ENCODE results near the gene VEZT. TPM values are rescaled to one million over a fixed set of nuclear protein-coding genes. Genes with fewer than 3 reads are reported as not detected.

Gene VEZT
- 10 to 100 TPM; 65.9 to 79.3 (median 74.6) TPM for polyA plus RNA-seq (ENCODE audit: insufficient read length in 3 of 3)
- long read RNA-seq, donor 1, full-length matches to known transcripts = 7 of 56 reads
- long read RNA-seq, donor 1, partial matches to known transcripts = 49 of 56 reads
- long read RNA-seq, donor 1, other reads (novel, unspliced or antisense) = 0 of 56 reads
- long read RNA-seq, donor 2, full-length matches to known transcripts = 4 of 75 reads
- long read RNA-seq, donor 2, partial matches to known transcripts = 71 of 75 reads
- long read RNA-seq, donor 2, other reads (novel, unspliced or antisense) = 0 of 75 reads
- long read RNA-seq, donor 3, partial matches to known transcripts = 55 of 59 reads
- long read RNA-seq, donor 3, other reads (novel, unspliced or antisense) = 0 of 59 reads
- long read RNA-seq, donor 4, full-length matches to known transcripts = 4 of 29 reads
- long read RNA-seq, donor 4, partial matches to known transcripts = 25 of 29 reads
- long read RNA-seq, donor 4, other reads (novel, unspliced or antisense) = 0 of 29 reads
- long read RNA-seq, donor 5, full-length matches to known transcripts = 5 of 26 reads
- long read RNA-seq, donor 5, partial matches to known transcripts = 21 of 26 reads
- long read RNA-seq, donor 5, other reads (novel, unspliced or antisense) = 0 of 26 reads
- long read RNA-seq, donor 6, full-length matches to known transcripts = 8 of 85 reads
- long read RNA-seq, donor 6, partial matches to known transcripts = 77 of 85 reads
- long read RNA-seq, donor 6, other reads (novel, unspliced or antisense) = 0 of 85 reads
- long read RNA-seq, donor 7, full-length matches to known transcripts = 14 of 42 reads
- long read RNA-seq, donor 7, partial matches to known transcripts = 28 of 42 reads
- long read RNA-seq, donor 7, other reads (novel, unspliced or antisense) = 0 of 42 reads
- long read RNA-seq, donor 8, partial matches to known transcripts = 9 of 11 reads
- long read RNA-seq, donor 8, other reads (novel, unspliced or antisense) = 0 of 11 reads
- long read RNA-seq, donor 9, partial matches to known transcripts = 93 of 97 reads
- long read RNA-seq, donor 9, other reads (novel, unspliced or antisense) = 0 of 97 reads
- long read RNA-seq, donor 10, full-length matches to known transcripts = 5 of 45 reads
- long read RNA-seq, donor 10, partial matches to known transcripts = 40 of 45 reads
- long read RNA-seq, donor 10, other reads (novel, unspliced or antisense) = 0 of 45 reads
- long read RNA-seq, donor 11, full-length matches to known transcripts = 8 of 20 reads
- long read RNA-seq, donor 11, partial matches to known transcripts = 12 of 20 reads
- long read RNA-seq, donor 11, other reads (novel, unspliced or antisense) = 0 of 20 reads
- long read RNA-seq, donor 12, full-length matches to known transcripts = 7 of 89 reads
- long read RNA-seq, donor 12, partial matches to known transcripts = 82 of 89 reads
- long read RNA-seq, donor 12, other reads (novel, unspliced or antisense) = 0 of 89 reads
- long read RNA-seq, donor 13, full-length matches to known transcripts = 5 of 15 reads
- long read RNA-seq, donor 13, partial matches to known transcripts = 10 of 15 reads
- long read RNA-seq, donor 13, other reads (novel, unspliced or antisense) = 0 of 15 reads
- long read RNA-seq, donor 14 = 0 reads
- long read RNA-seq, donor 15, full-length matches to known transcripts = 14 of 89 reads
- long read RNA-seq, donor 15, partial matches to known transcripts = 75 of 89 reads
- long read RNA-seq, donor 15, other reads (novel, unspliced or antisense) = 0 of 89 reads
- long read RNA-seq, donor 16, full-length matches to known transcripts = 5 of 68 reads
- long read RNA-seq, donor 16, partial matches to known transcripts = 63 of 68 reads
- long read RNA-seq, donor 16, other reads (novel, unspliced or antisense) = 0 of 68 reads

DNA sequence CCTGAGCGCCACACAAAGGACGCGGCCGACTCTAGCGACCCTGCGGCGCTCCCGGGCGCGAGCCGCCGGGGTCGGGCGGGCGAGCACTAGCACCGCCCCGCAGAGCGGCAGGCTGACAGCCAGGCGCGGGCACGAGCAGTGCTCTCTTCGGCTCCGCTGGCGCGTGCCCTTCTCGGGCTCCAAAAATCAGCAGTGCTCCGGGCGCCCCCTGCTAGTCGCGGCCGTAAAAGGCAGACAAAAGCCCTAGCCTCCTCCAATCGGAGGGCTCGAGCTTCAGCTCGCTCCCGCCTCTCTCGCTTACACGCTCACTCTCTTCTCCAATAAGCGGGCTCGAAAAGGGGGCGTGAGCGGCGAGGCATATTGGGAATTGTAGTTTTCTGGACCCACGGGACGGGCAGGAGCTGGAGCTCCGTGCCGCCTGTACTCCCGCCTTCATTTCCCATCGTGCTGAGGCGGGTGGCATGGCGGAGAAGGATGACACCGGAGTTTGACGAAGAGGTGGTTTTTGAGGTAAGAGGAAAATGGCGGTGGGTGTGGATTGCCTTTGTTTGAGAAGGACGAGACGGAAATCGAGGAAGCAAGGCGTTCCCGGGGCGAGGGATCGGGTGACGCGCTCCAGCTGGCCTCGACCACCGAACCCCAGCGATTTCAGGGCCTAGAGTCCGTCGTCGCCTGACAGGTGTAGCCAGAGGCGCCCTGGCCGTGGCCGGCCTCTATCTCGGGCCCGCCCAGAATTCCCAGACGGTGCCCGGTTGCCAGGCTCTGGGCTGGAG lies at the start of gene VEZT, which contains the start of gene FGD6:
Gene VEZT (plus strand): TSS at position 431 of the 773 bp plus-strand sequence. CDS start 44 bp downstream, at position 475.
Gene FGD6 (minus strand): TSS at position 91 of the 773 bp plus-strand sequence. CDS start 227 bp downstream, outside the sequence.
- DNase-seq = peak; percentile 99

DNA sequence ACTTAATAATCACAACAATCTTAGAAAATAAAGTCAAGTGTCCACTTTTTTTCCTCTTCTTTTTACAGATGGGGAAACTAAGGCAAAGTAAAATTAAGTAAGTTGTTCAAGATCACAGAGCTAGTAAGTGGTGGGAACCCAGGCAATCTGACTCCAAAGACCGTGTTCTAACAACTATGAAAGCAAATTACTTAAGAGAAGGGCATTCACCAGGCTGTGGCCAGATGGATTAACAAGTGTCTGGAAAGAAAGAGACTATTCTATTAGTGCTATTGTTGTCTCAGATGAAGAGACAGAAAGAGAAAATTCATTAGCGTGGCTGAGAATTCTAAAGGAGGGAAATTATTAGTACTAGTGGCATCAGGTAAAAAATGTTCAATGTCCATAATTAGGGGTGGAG lies 48.9 kb upstream of the VEZT start:
- no peak for DNase-seq

- no peak for DNase-seq
Observed at GRCh38 chr12:95169368-95169767, 48.2 kb upstream of the VEZT start.

GRCh38 chr12:95173392-95174251 lies 44.0 kb upstream of the VEZT start:
- peak; percentile 47 for DNase-seq

DNA sequence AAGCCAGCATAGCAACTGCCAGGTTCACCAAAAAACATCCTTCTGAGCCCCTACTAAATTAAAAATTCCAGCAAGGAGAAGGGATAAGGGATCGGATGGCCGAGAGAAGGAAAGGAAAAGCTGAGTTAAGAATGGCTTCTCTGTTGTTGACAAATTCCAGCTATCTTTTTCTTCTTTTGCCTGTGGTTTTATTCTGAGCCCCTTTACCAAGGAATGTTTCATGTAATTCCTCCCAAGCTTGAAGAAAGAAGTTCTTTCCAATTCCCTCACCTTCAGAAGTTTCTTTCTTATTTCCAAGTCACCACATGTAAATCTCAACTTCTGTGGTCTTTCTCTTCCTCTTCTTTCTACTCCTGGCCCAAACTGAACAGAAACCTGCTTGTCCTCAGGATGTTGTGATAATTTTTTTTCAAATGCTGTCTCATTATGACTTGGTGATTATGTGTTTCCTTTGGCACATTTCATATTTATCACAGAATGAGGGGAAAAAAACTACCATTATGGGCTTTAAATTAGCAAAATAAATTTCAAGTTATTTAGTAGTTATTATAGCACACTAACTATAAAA lies 40.3 kb upstream of the VEZT start:
- DNase-seq = no peak

GRCh38 chr12:95178136-95178535 lies 39.5 kb upstream of the VEZT start:
- DNase-seq = no peak

DNA sequence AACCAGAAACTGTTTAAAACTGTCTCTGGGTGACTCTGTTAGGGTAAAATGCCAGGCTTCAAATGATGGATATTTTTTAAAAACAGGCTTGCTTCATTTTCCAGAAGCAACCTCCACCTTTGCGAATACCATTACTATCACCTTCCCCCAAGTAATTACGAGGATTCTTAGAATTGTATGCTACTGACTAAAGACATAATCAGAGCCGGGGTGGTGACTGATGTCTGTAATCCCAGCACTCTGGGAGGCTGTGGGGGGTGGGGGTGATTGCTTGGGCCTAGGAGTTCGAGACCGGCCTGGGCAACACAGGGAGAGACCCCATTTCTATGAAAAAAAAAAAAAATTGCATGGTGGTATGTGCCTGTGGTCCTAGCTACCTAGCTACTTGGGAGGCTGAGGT lies 38.6 kb upstream of the VEZT start:
- DNase-seq = no peak

DNA sequence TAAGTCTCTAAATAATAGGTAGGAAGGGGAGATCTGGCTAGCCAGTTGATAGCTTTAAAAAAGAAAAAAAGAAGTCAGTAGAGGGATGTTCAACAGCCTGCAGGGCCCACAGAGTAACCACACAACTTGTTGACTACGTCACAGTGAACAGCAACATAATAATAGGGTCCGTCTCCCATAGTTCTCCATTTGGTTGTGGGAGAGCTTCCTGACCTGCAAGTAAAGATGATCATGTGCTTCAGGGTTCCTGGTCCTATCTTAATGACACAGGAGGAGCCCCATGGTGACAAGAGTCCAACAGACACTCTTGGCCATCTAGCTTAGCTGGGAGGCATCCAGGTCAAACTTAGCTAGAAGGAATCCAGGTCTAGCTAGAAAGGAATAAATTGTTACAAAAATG lies 36.5 kb upstream of the VEZT start:
- no peak for DNase-seq

DNA sequence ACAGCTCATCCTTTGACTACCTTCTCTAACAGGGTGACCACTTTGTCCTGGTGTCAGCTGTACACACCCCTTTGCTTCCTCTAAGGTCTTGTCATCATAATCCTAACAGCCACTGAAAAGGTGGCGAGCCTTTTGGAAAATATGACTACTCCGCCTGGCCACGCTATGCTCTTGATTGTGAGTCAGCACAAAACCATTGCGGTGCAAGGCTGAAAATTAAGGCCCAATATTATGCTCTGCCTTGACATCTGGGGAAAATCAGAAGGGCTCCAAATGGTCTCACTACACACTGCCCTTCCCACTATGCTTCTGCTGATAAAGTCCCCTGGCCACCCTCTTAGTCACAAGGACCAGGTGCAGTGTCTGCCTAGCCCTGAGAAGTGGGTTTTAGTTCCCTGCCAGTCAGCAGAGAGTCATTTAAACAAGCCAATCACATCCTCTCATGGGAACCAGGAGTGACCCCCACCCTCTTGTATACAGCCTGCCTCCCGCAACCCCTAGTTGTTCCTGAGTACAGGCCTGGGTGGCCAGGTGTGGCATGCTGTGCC lies 34.7 kb upstream of the VEZT start:
- no peak for DNase-seq

- no peak for DNase-seq
Observed at GRCh38 chr12:95184121-95184520, 33.5 kb upstream of the VEZT start.

DNA sequence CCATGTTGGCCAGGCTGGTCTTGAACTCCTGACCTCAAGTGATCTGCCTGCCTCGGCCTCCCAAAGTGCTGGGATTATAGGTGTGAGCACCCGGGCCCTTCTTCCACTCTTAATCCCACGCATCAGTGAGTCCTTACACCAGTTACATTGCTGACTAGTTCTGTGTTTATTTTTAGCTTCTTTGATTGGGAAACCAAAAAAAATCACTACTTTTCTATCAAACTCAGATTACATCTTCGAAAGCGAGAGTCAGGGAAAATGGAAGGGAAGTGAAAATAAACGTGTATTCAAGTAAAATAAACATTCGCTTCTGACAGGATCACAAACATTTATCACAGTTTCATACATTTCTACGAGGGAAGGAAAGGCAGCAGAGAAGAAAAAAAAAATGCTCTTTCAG lies 32.5 kb upstream of the VEZT start:
- DNase-seq = no peak

- DNase-seq = no peak
Observed at GRCh38 chr12:95185854-95186253, 31.8 kb upstream of the VEZT start.

- DNase-seq = no peak
Observed at GRCh38 chr12:95187865-95188415, 29.7 kb upstream of the VEZT start.

DNA sequence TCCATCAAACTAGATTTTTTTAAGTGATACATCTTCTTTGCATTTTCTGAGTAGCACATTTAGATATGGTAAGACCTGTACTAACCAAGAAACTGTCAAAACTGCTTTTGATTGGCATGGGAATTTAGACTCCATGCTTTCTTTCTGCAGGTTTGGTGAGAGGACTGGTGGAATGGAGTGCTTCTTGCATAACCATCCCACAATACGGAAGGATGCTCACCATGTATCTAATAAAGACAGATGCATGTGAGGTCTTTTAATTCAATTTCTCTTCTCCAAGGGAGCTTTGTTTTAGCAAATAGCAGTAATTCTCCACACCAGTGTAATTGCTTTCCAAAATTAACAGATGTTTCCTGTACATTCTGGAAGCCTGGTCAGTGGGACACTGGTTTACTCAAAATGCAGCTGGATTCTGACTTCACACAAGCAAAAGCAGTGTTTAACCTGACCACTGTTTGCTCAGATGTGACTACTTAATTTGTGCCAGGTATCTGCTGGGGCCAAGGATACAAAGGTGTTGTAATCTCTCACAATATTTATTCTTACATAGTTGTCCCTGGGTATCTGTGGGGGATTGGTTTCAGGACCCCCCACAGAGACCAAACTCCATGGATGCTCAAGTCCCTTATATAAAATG lies 26.4 kb upstream of the VEZT start:
- no peak for DNase-seq

GRCh38 chr12:95192271-95192670 lies 25.3 kb upstream of the VEZT start:
- no peak for DNase-seq

DNA sequence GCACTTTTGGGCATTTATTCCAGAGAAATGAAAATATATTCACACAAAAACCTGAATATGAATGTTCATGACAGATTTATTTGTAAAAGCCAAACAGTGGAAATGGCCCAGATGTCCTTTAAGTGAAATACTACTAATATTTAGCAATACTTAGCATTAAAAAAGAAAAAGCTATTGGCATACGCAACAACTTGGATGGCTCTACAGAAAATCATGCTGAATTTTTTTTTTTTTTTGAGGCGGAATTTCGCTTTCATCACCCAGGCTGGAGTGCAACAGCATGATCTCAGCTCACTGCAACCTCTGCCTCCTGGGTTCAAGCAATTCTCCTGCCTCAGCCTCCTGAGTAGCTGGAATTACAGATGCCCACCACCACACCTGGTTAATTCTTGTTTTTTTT lies 24.5 kb upstream of the VEZT start:
- no peak for DNase-seq

- DNase-seq = no peak
Observed at GRCh38 chr12:95195122-95195521, 22.5 kb upstream of the VEZT start.
